H9 (cell line): ENCODE data around the gene GRID2. TPM values are rescaled to one million over a fixed set of nuclear protein-coding genes. Genes with fewer than 3 reads are reported as not detected.

ENCODE experiments used
- DNase-seq: peaks from one replicate; pipeline ENCODE4 v3.0.0-alpha.2; 2017
- H2AFZ ChIP-seq: one replicate; pipeline ENCODE4 v1.6.1; 2013; ENCODE audit warnings: mild to moderate bottlenecking, low read length, control low read depth, moderate library complexity
- H2AK5ac ChIP-seq: 2 replicates; pipeline ENCODE4 v1.6.1; 2013; ENCODE audit warnings: low read length, control low read depth, mixed read lengths; ENCODE audit not compliant: insufficient read length
- H2BK120ac ChIP-seq: one replicate; pipeline ENCODE4 v1.6.1; 2013; ENCODE audit warnings: low read depth, mild to moderate bottlenecking, low read length, control low read depth, inconsistent platforms; ENCODE audit not compliant: poor library complexity, severe bottlenecking
- H2BK12ac ChIP-seq: 2 replicates; pipeline ENCODE4 v1.6.1; 2013; ENCODE audit warnings: low read length, control low read depth, mixed read lengths, low read depth; ENCODE audit not compliant: insufficient read length
- H2BK15ac ChIP-seq: 2 replicates; pipeline ENCODE4 v1.6.1; 2013; ENCODE audit warnings: low read depth, low read length, control low read depth
- H2BK20ac ChIP-seq: one replicate; pipeline ENCODE4 v1.6.1; 2013; ENCODE audit warnings: low read depth, mild to moderate bottlenecking, low read length, control low read depth, inconsistent platforms; ENCODE audit not compliant: poor library complexity, severe bottlenecking
- H2BK5ac ChIP-seq: 2 replicates; pipeline ENCODE4 v1.6.1; 2013; ENCODE audit warnings: low read length, control low read depth, mixed read lengths; ENCODE audit not compliant: insufficient read length
- H3K14ac ChIP-seq: 2 replicates; pipeline ENCODE4 v1.6.1; 2013; ENCODE audit warnings: low read length, control low read depth; ENCODE audit not compliant: insufficient read depth
- H3K18ac ChIP-seq: 2 replicates; pipeline ENCODE4 v1.6.1; 2013; ENCODE audit warnings: low read depth, mild to moderate bottlenecking, mixed read lengths, low read length, control low read depth; ENCODE audit not compliant: insufficient read length
- H3K23ac ChIP-seq: 2 replicates; pipeline ENCODE4 v1.6.1; 2013; ENCODE audit warnings: low read length, control low read depth, mixed read lengths, low read depth; ENCODE audit not compliant: insufficient read length
- H3K23me2 ChIP-seq: 2 replicates; pipeline ENCODE4 v1.6.1; 2013; ENCODE audit warnings: low read depth, mild to moderate bottlenecking, mixed read lengths, low read length, control low read depth; ENCODE audit not compliant: insufficient read length, poor library complexity, severe bottlenecking
- H3K27ac ChIP-seq: 2 replicates; pipeline ENCODE4 v1.5.1; 2013; ENCODE audit warnings: low read length, control low read depth, mixed read lengths, low read depth; ENCODE audit not compliant: insufficient read length
- H3K27me3 ChIP-seq: 2 replicates; pipeline ENCODE4 v1.6.1; 2013; ENCODE audit warnings: low read length, control low read depth, inconsistent platforms; ENCODE audit not compliant: insufficient read depth
- H3K4ac ChIP-seq: 2 replicates; pipeline ENCODE4 v1.6.1; 2013; ENCODE audit warnings: low read depth, mild to moderate bottlenecking, control low read depth, inconsistent platforms, low read length, moderate library complexity
- H3K4me1 ChIP-seq: 2 replicates; pipeline ENCODE4 v1.6.1; 2013; ENCODE audit warnings: low read length, control low read depth, inconsistent platforms; ENCODE audit not compliant: insufficient read depth
- H3K4me2 ChIP-seq: 2 replicates; pipeline ENCODE4 v1.6.1; 2013; ENCODE audit warnings: low read length, control low read depth, mixed read lengths; ENCODE audit not compliant: insufficient read length, insufficient read depth
- H3K56ac ChIP-seq: 2 replicates; pipeline ENCODE4 v1.6.1; 2013; ENCODE audit warnings: low read depth, mild to moderate bottlenecking, mixed read lengths, low read length, control low read depth; ENCODE audit not compliant: insufficient read length
- H3K79me1 ChIP-seq: 2 replicates; pipeline ENCODE4 v1.6.1; 2013; ENCODE audit warnings: low read depth, mild to moderate bottlenecking, moderate library complexity, low read length, control low read depth, inconsistent platforms; ENCODE audit not compliant: insufficient read depth, poor library complexity, severe bottlenecking
- H3K79me2 ChIP-seq: 2 replicates; pipeline ENCODE4 v1.6.1; 2013; ENCODE audit warnings: low read length, control low read depth, inconsistent platforms; ENCODE audit not compliant: insufficient read depth
- H3K9ac ChIP-seq: 2 replicates; pipeline ENCODE4 v1.6.1; 2013; ENCODE audit warnings: low read length, control low read depth, mixed read lengths; ENCODE audit not compliant: insufficient read length; ENCODE audit errors: extremely low read depth
- H3K9me3 ChIP-seq: one replicate; pipeline ENCODE4 v1.6.1; 2013; ENCODE audit warnings: low read depth, low read length, inconsistent platforms; ENCODE audit not compliant: control insufficient read depth
- H3T11ph ChIP-seq: one replicate; pipeline ENCODE4 v1.6.1; 2013; ENCODE audit warnings: mild to moderate bottlenecking, low read length, control low read depth, inconsistent platforms
- H4K20me1 ChIP-seq: one replicate; pipeline ENCODE4 v1.6.1; 2013; ENCODE audit not compliant: control insufficient read depth, insufficient read length, insufficient read depth
- H4K5ac ChIP-seq: 2 replicates; pipeline ENCODE4 v1.6.1; 2013; ENCODE audit warnings: low read depth, mild to moderate bottlenecking, mixed read lengths, low read length, control low read depth; ENCODE audit not compliant: insufficient read length
- H4K8ac ChIP-seq: replicated peaks from 2 replicates; pipeline ENCODE4 v1.6.1; 2013; ENCODE audit warnings: low read length, control low read depth, mixed read lengths, low read depth; ENCODE audit not compliant: insufficient read length
- H4K91ac ChIP-seq: 2 replicates; pipeline ENCODE4 v1.6.1; 2013; ENCODE audit warnings: low read depth, mild to moderate bottlenecking, moderate library complexity, mixed read lengths, low read length, control low read depth; ENCODE audit not compliant: insufficient read length
- H3K27ac Mint-ChIP-seq, 3 experiments: 2 replicates in 2 of 3; 3 replicates in 1 of 3; pipeline ENCODE4 v1.8.0; 2020 to 2021; ENCODE audit warnings: mixed read lengths in 3 of 3, mild to moderate bottlenecking in 1 of 3, moderate library complexity in 1 of 3
- H3K27me3 Mint-ChIP-seq: 2 replicates; pipeline ENCODE4 v1.8.0; 2021; ENCODE audit warnings: low read depth, mild to moderate bottlenecking, moderate library complexity, mixed read lengths
- H3K36me3 Mint-ChIP-seq, 3 experiments: 2 replicates in 2 of 3; 3 replicates in 1 of 3; pipeline ENCODE4 v1.8.0; 2020 to 2021; ENCODE audit warnings: low read depth in 3 of 3, mixed read lengths in 3 of 3; ENCODE audit not compliant: insufficient read depth in 1 of 3
- H3K4me1 Mint-ChIP-seq, 2 experiments: 2 replicates each; pipeline ENCODE4 v1.8.0; 2020; ENCODE audit warnings: mixed read lengths in 2 of 2
- H3K4me3 Mint-ChIP-seq, 2 experiments: 2 replicates in 1 of 2; 3 replicates in 1 of 2; pipeline ENCODE4 v1.8.0; 2020 to 2021; ENCODE audit warnings: mild to moderate bottlenecking in 2 of 2, mixed read lengths in 2 of 2, moderate library complexity in 1 of 2
- H3K9me3 Mint-ChIP-seq, 2 experiments: 2 replicates in 1 of 2; 3 replicates in 1 of 2; pipeline ENCODE4 v1.8.0; 2020; ENCODE audit warnings: mild to moderate bottlenecking in 2 of 2, mixed read lengths in 2 of 2, moderate library complexity in 1 of 2
- WGBS: extraction: QIAGEN DNeasy Blood & Tissue Kit; methylation state at CpG from one replicate; pipeline ENCODE4 v1.1.7; 2013; ENCODE audit warnings: missing lambda C conversion rate, low lambda C conversion rate, mixed read lengths; ENCODE audit not compliant: insufficient read length; ENCODE audit errors: extremely low coverage; 5-methylcytosine and 5-hydroxymethylcytosine counted together
- total RNA-seq: library from RNA; stranded (reverse); gene quantifications from 2 replicates; pipeline ENCODE4 v1.2.1, GENCODE V29; 2021
- TF ChIP-seq, protein P1 (sequence below): fragments of 200-600 bp; sonication (generic); conservative IDR thresholded peaks from 3 replicates; pipeline ENCODE4 v1.8.0; 2021; ENCODE audit warnings: antibody characterized with exemption, mild to moderate bottlenecking

Gene GRID2
- total RNA-seq, 1 experiment from 2014 or later, result 21.8 TPM

DNA sequence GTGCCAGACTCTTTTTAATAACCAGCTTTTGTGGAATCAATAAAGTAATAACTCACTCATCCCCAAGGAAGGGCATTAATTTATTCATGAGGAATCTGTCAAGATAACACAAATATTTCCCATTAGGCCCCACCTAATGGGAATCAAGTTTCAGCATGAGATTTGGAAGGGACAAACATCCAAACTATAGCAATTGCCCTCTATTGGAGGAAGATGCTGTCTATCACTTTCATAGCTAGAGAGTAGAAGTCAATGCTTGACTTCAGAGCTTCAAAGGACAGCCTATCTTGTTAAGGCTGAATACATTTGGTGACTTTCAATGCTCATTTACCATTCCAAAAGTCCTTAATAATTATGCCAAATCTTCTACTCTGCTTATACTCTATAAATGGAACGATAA is 1439.9 kb downstream of the GRID2 start:
- Mint-ChIP-seq H3K9me3 (no peaks in the 10 kb centered on the region), H3K36me3 (no peaks in the 10 kb centered on the region; a peak in 1 of 7 replicates), H3K4me1 (peaks cover 10 to 11% of the 10 kb centered on the region in 2 experiments), H3K4me3 (no peak overlapping the region), H3K27ac (no peak overlapping the region), H3K27me3 (no peaks in the 10 kb centered on the region)
- H3K9ac ChIP-seq, result no peak overlapping the region
- no peak overlapping the region for H3K14ac ChIP-seq
- no peak overlapping the region for H3K56ac ChIP-seq
- no peaks in the 10 kb centered on the region for H3K79me2 ChIP-seq
- H2BK20ac ChIP-seq, result no peak overlapping the region
- H3K9me3 ChIP-seq, result no peaks in the 10 kb centered on the region
- no peaks in the 10 kb centered on the region for H3K27me3 ChIP-seq
- no peak overlapping the region for H2BK120ac ChIP-seq
- TF ChIP-seq, protein P1, sequence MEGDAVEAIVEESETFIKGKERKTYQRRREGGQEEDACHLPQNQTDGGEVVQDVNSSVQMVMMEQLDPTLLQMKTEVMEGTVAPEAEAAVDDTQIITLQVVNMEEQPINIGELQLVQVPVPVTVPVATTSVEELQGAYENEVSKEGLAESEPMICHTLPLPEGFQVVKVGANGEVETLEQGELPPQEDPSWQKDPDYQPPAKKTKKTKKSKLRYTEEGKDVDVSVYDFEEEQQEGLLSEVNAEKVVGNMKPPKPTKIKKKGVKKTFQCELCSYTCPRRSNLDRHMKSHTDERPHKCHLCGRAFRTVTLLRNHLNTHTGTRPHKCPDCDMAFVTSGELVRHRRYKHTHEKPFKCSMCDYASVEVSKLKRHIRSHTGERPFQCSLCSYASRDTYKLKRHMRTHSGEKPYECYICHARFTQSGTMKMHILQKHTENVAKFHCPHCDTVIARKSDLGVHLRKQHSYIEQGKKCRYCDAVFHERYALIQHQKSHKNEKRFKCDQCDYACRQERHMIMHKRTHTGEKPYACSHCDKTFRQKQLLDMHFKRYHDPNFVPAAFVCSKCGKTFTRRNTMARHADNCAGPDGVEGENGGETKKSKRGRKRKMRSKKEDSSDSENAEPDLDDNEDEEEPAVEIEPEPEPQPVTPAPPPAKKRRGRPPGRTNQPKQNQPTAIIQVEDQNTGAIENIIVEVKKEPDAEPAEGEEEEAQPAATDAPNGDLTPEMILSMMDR, result no peak
- H4K5ac ChIP-seq, result no peak overlapping the region
- no peak overlapping the region for H3K4me2 ChIP-seq
- no peak overlapping the region for H3K23ac ChIP-seq
- no peak overlapping the region for H2BK15ac ChIP-seq
- H4K20me1 ChIP-seq, result no peaks in the 10 kb centered on the region
- H4K91ac ChIP-seq, result no peak overlapping the region
- no peak overlapping the region for H2AK5ac ChIP-seq
- 0 out of 2 replicates have a peak, but pooled peaks cover under 1% of the 10 kb centered on the region for H3K4me1 ChIP-seq
- DNase-seq, result no peak
- no CpG with 5 or more reads among the region's 1 CpG for WGBS
- H2AFZ ChIP-seq, result no peak overlapping the region
- H3K18ac ChIP-seq, result no peak overlapping the region
- no peaks in the 10 kb centered on the region for H3K23me2 ChIP-seq
- H3T11ph ChIP-seq, result no peak overlapping the region
- no peaks in the 10 kb centered on the region for H3K79me1 ChIP-seq
- no peak overlapping the region for H4K8ac ChIP-seq
- no peak overlapping the region for H2BK5ac ChIP-seq
- H3K27ac ChIP-seq, result no peak overlapping the region
- no peak overlapping the region for H3K4ac ChIP-seq
- H2BK12ac ChIP-seq, result no peak overlapping the region
